K562 (cell line): ENCODE measurements around the gene PAQR4. TPM values are rescaled to one million over a fixed set of nuclear protein-coding genes. Genes with fewer than 3 reads are reported as not detected.

Source experiments
- CBFA2T3 ChIP-seq: fragments of 450-650 bp; IDR thresholded peaks from 2 replicates; pipeline ENCODE4 v1.6.1; 2017
- CHAMP1 ChIP-seq: fragments of 450-650 bp; IDR thresholded peaks from 2 replicates; pipeline ENCODE4 v1.6.1; 2016; ENCODE audit warnings: mild to moderate bottlenecking
- CHD2 ChIP-seq: IDR thresholded peaks from 2 replicates; pipeline ENCODE4 v1.6.1; 2011; ENCODE audit warnings: low read depth, low read length
- ESRRB ChIP-seq: fragments of 250-450 bp; sonication (Bioruptor Pico); IDR thresholded peaks from 2 replicates; pipeline ENCODE4 v1.5.0; 2020; ENCODE audit warnings: mild to moderate bottlenecking, moderate library complexity, borderline replicate concordance
- HDAC6 ChIP-seq: IDR thresholded peaks from 2 replicates; pipeline ENCODE4 v1.6.1; 2012; ENCODE audit warnings: low read depth, mild to moderate bottlenecking, control low read depth, inconsistent platforms, low read length, moderate library complexity
- KDM2B ChIP-seq: fragments of 250-450 bp; sonication (Bioruptor Pico); IDR thresholded peaks from 2 replicates; pipeline ENCODE4 v1.8.0; 2021; ENCODE audit warnings: mild to moderate bottlenecking, moderate library complexity
- MCM3 ChIP-seq: fragments of 450-650 bp; IDR thresholded peaks from 2 replicates; pipeline ENCODE4 v1.6.1; 2016
- NEUROD1 ChIP-seq: fragments of 150-350 bp; IDR thresholded peaks from 2 replicates; pipeline ENCODE4 v1.6.1; 2014; ENCODE audit warnings: borderline replicate concordance, low read length, low read depth; ENCODE audit not compliant: partially characterized antibody
- NONO ChIP-seq, 2 experiments: fragments of 200-400 bp in 1 of 2; fragments of 450-650 bp in 1 of 2; formaldehyde crosslinking in 1 of 2; IDR thresholded peaks; 2 replicates each; pipeline ENCODE4 v1.6.1; 2017; ENCODE audit warnings: low read depth in 2 of 2, mild to moderate bottlenecking in 2 of 2, moderate library complexity in 2 of 2, low read length in 1 of 2
- NR3C1 ChIP-seq: sonication (generic); formaldehyde crosslinking; IDR thresholded peaks from 2 replicates; pipeline ENCODE4 v1.8.1; 2022; ENCODE audit warnings: missing genetic modification reagents
- PCBP2 ChIP-seq: fragments of 200-400 bp; formaldehyde crosslinking; IDR thresholded peaks from 2 replicates; pipeline ENCODE4 v1.6.1; 2018; ENCODE audit warnings: low read length, low read depth, mild to moderate bottlenecking, moderate library complexity; ENCODE audit not compliant: poor library complexity, severe bottlenecking
- PYGO2 ChIP-seq: fragments of 450-650 bp; IDR thresholded peaks from 2 replicates; pipeline ENCODE4 v1.6.1; 2016; ENCODE audit warnings: mild to moderate bottlenecking, missing genetic modification characterization, moderate library complexity, missing compliant biosample characterization
- RAD51 ChIP-seq: fragments of 450-650 bp; IDR thresholded peaks from 2 replicates; pipeline ENCODE4 v1.7.1; 2016; ENCODE audit warnings: low read depth, mild to moderate bottlenecking, borderline replicate concordance
- TFE3 ChIP-seq: fragments of 450-650 bp; formaldehyde crosslinking; IDR thresholded peaks from 2 replicates; pipeline ENCODE4 v1.4.0; 2020; ENCODE audit warnings: mild to moderate bottlenecking, mixed read lengths
- TGIF2 ChIP-seq: sonication (generic); formaldehyde crosslinking; IDR thresholded peaks from 2 replicates; pipeline ENCODE4 v1.8.1; 2022; ENCODE audit warnings: mild to moderate bottlenecking, missing genetic modification reagents, moderate library complexity
- TRIM28 ChIP-seq: fragments of 450-650 bp; IDR thresholded peaks from 2 replicates; pipeline ENCODE4 v1.6.1; 2017
- ZBTB26 ChIP-seq: fragments of 450-650 bp; formaldehyde crosslinking; IDR thresholded peaks from 2 replicates; pipeline ENCODE4 v1.4.0; 2022; ENCODE audit warnings: missing genetic modification characterization
- ZBTB5 ChIP-seq: fragments of 450-650 bp; IDR thresholded peaks from 2 replicates; pipeline ENCODE4 v1.6.1; 2017; ENCODE audit warnings: antibody characterized with exemption
- ZNF121 ChIP-seq: sonication (generic); formaldehyde crosslinking; conservative IDR thresholded peaks from 2 replicates; pipeline ENCODE4 v1.8.0; 2022; ENCODE audit warnings: missing genetic modification reagents
- ZNF408 ChIP-seq: fragments of 250-450 bp; sonication (Bioruptor Pico); IDR thresholded peaks from 2 replicates; pipeline ENCODE4 v1.4.0; 2020; ENCODE audit warnings: low read depth, mild to moderate bottlenecking, moderate library complexity
- ZNF41 ChIP-seq: fragments of 250-450 bp; sonication (Bioruptor Pico); conservative IDR thresholded peaks from 2 replicates; pipeline ENCODE4 v1.4.0; 2020; ENCODE audit warnings: mild to moderate bottlenecking
- ZNF717 ChIP-seq: fragments of 250-450 bp; sonication (Bioruptor Pico); IDR thresholded peaks from 2 replicates; pipeline ENCODE4 v1.5.0; 2021
- polyA plus RNA-seq, 8 experiments: library from polyadenylated mRNA; depleted of rRNA in 4 of 8; stranded (reverse) in 5 of 8; unstranded in 3 of 8; fragments of >200 nt; fragmentation: Nextera tagmentation in 2 of 8; fragmentation: Illumina TruSeq in 1 of 8; extraction: Ambion mirVana in 2 of 8; extraction: Trizol in 1 of 8; gene quantifications; 2 replicates each; pipeline versions ENCODE4 v1.2.1 to v1.2.3, GENCODE V29; 2011 to 2014; ENCODE audit warnings: inconsistent platforms in 1 of 8, missing spikeins in 1 of 8
- total RNA-seq, 7 experiments: library from RNA; depleted of rRNA in 6 of 7; stranded (reverse); fragments of >200 nt in 6 of 7; fragmentation: Illumina TruSeq in 2 of 7; extraction: Trizol in 2 of 7; gene quantifications; 2 replicates each; pipeline versions ENCODE4 v1.2.1 to v1.2.3, GENCODE V29; 2011 to 2021; ENCODE audit warnings: low replicate concordance in 1 of 7

The PAQR4 gene
- total and polyA plus RNA-seq, 9 of the 15 experiments (the other 6 are each of a cell fraction or from before 2014, with no cell fraction given): 0.62 to 40.4 (median 19.5) TPM

- TF ChIP-seq ZNF717 (0 out of 2 replicates have a peak, but pooled peaks have one; percentile 20), TRIM28 (no peak), TGIF2 (CRISPR knock-in tag) (no peak), CHD2 (no peak), ZBTB26 (no peak), KDM2B (no peak), MCM3 (no peak), CBFA2T3 (peak; percentile 61), HDAC6 (no peak), PCBP2 (no peak), ZBTB5 (no peak), ZNF408 (CRISPR knock-in tag) (no peak), CHAMP1 (no peak), NEUROD1 (no peak), TFE3 (no peak), NONO (IDR thresholded peaks at IDR 0.05; ENCODE audit: low read depth in 2 of 2, low read length in 1 of 2) (no peak), NR3C1 (CRISPR knock-in tag) (no peak), ESRRB (CRISPR knock-in tag) (no peak), PYGO2 (tag) (no peak), RAD51 (no peak), ZNF121 (no peak), ZNF41 (CRISPR knock-in tag) (no peak)
These were observed 38.2 kb downstream of the PAQR4 start (continued) for GRCh38 chr16:3007059-3007956.
